GM12878 (cell line): ENCODE results near the gene SCN5A. TPM values are rescaled to one million over a fixed set of nuclear protein-coding genes. Genes with fewer than 3 reads are reported as not detected.

Experiments used
- ATAC-seq: fragments of 200-7000 bp; cut with Tn5 transposase; 3 replicates; pipeline ENCODE4 v1.9.1; 2020; ENCODE audit warnings: mild to moderate bottlenecking, moderate library complexity
- BruUV-seq: library from RNA; stranded (reverse); fragments of 400-500 nt; replicated peaks from 2 replicates; lab custom pipeline; 2021; lab: Mats Ljungman, UMichigan
- CTCF ChIA-PET: fragments of 300-600 bp; sonication (Branson Sonifier 250); formaldehyde crosslinking; extraction: SDS; loops from one replicate; lab custom pipeline; 2021; ENCODE audit warnings: inconsistent platforms; lab: Yijun Ruan, JAX
- POLR2A ChIA-PET: fragments of 350-600 bp; formaldehyde crosslinking; extraction: SDS; loops from one replicate; lab custom pipeline; 2021; ENCODE audit warnings: inconsistent platforms; lab: Charles Lee
- RAD21 ChIA-PET: fragments of 300-600 bp; sonication (Branson Sonifier 250); formaldehyde crosslinking; loops from one replicate; lab custom pipeline; 2023; ENCODE audit warnings: antibody characterized with exemption; ENCODE audit not compliant: unreplicated experiment; lab: Charles Lee
- SMC1A ChIA-PET: fragments of 300-600 bp; sonication (Branson Sonifier 250); formaldehyde crosslinking; loops from one replicate; lab custom pipeline; 2023; ENCODE audit not compliant: unreplicated experiment, uncharacterized antibody; lab: Charles Lee
- DNase-seq: peaks from one replicate; pipeline ENCODE4 v3.0.0-alpha.2; 2011; ENCODE audit warnings: low read depth, low spot score
- FAIRE-seq: peaks from 3 replicates; lab custom pipeline; 2011; peaks lifted over from hg19 to GRCh38; lab: Jason Lieb, UNC
- H2AFZ ChIP-seq: 2 replicates; pipeline ENCODE4 v1.6.0; 2011; ENCODE audit warnings: low read depth, low read length, control low read depth; ENCODE audit not compliant: control insufficient read depth
- H3K27ac ChIP-seq: 2 replicates; pipeline ENCODE4 v1.5.1; 2011; ENCODE audit warnings: control low read depth; ENCODE audit not compliant: control insufficient read depth, insufficient read depth
- H3K27me3 ChIP-seq, 2 experiments: replicated peaks in 1 of 2; 2 replicates each; pipeline versions ENCODE4 v1.6.0 to v1.6.1; 2011; ENCODE audit warnings: low read length in 1 of 2; ENCODE audit not compliant: control insufficient read depth in 2 of 2, insufficient read depth in 2 of 2
- H3K36me3 ChIP-seq, 2 experiments: 2 replicates each; pipeline ENCODE4 v1.5.1; 2011; ENCODE audit warnings: low read length in 1 of 2; ENCODE audit not compliant: control insufficient read depth in 2 of 2, insufficient read depth in 2 of 2
- H3K4me1 ChIP-seq: 2 replicates; pipeline ENCODE4 v1.6.1; 2011; ENCODE audit warnings: mild to moderate bottlenecking, low read length, moderate library complexity, mixed read lengths; ENCODE audit not compliant: control insufficient read depth, insufficient read depth
- H3K4me2 ChIP-seq: 2 replicates; pipeline ENCODE4 v1.6.0; 2011; ENCODE audit warnings: control low read depth; ENCODE audit not compliant: control insufficient read depth, insufficient read depth
- H3K4me3 ChIP-seq: fragments of 200-600 bp; sonication (generic); 2 replicates; pipeline ENCODE4 v1.5.1; 2016
- H3K79me2 ChIP-seq: 2 replicates; pipeline ENCODE4 v1.6.0; 2011; ENCODE audit warnings: low read length; ENCODE audit not compliant: control insufficient read depth, insufficient read depth
- H3K9ac ChIP-seq: 2 replicates; pipeline ENCODE4 v1.8.0; 2011; ENCODE audit warnings: low read length, control low read depth, mixed read lengths; ENCODE audit not compliant: control insufficient read depth, insufficient read depth
- H3K9me3 ChIP-seq: replicated peaks from 3 replicates; pipeline ENCODE4 v1.5.1; 2011; ENCODE audit warnings: mild to moderate bottlenecking, low read length; ENCODE audit not compliant: control insufficient read depth, insufficient read depth
- H4K20me1 ChIP-seq: 2 replicates; pipeline ENCODE4 v1.6.0; 2011; ENCODE audit not compliant: control insufficient read depth, insufficient read depth
- CBX3 ChIP-seq: fragments of 200-600 bp; sonication (generic); IDR thresholded peaks from 2 replicates; pipeline ENCODE4 v1.6.1; 2016; ENCODE audit warnings: low read depth, borderline replicate concordance
- DPF2 ChIP-seq: fragments of 450-650 bp; IDR thresholded peaks from 2 replicates; pipeline ENCODE4 v1.6.1; 2017; ENCODE audit warnings: mild to moderate bottlenecking
- EP300 ChIP-seq, 2 experiments: fragments of 150-350 bp in 1 of 2; IDR thresholded peaks; 2 replicates each; pipeline ENCODE4 v1.6.1; 2011 to 2012; ENCODE audit warnings: low read depth in 2 of 2, low read length in 2 of 2, borderline replicate concordance in 1 of 2, improper control_type of control experiment in 1 of 2, inconsistent platforms in 1 of 2; ENCODE audit not compliant: control insufficient read depth in 1 of 2
- FOXM1 ChIP-seq: IDR thresholded peaks from 2 replicates; pipeline ENCODE4 v1.6.1; 2012; ENCODE audit warnings: low read depth, mild to moderate bottlenecking, inconsistent platforms, low read length, moderate library complexity
- HDGF ChIP-seq: fragments of 450-650 bp; IDR thresholded peaks from 2 replicates; pipeline ENCODE4 v1.6.1; 2016; ENCODE audit warnings: antibody characterized with exemption
- IKZF1 ChIP-seq: fragments of 450-650 bp; conservative IDR thresholded peaks from 2 replicates; pipeline ENCODE4 v1.6.1; 2017; ENCODE audit warnings: antibody characterized with exemption, mild to moderate bottlenecking
- MYB ChIP-seq: fragments of 150-350 bp; IDR thresholded peaks from 2 replicates; pipeline ENCODE4 v1.6.1; 2014; ENCODE audit warnings: mild to moderate bottlenecking, low read depth, low read length, borderline replicate concordance
- RBBP5 ChIP-seq: fragments of 200-600 bp; sonication (generic); conservative IDR thresholded peaks from 2 replicates; pipeline ENCODE4 v1.6.1; 2016
- ZBED1 ChIP-seq: IDR thresholded peaks from 2 replicates; pipeline ENCODE4 v1.6.1; 2016; ENCODE audit warnings: borderline replicate concordance
- in situ Hi-C: fragments of 300-500 bp; cut with MboI; formaldehyde crosslinking; loops from 9 replicates; pipeline ENCODE4 v1.14.3; 2018; ENCODE audit warnings: mixed read lengths
- intact Hi-C: fragments of 100-400 bp; cut with micrococcal nuclease; formaldehyde crosslinking; loops from one replicate; pipeline ENCODE4 v1.14.2; 2022; ENCODE audit not compliant: unreplicated experiment
- polyA plus RNA-seq, 11 experiments: library from polyadenylated mRNA; depleted of rRNA in 4 of 11; unstranded in 6 of 11; stranded (reverse) in 5 of 11; fragments of >200 nt; fragmentation: Nextera tagmentation in 4 of 11; fragmentation: Illumina TruSeq in 1 of 11; extraction: Ambion mirVana in 4 of 11; extraction: Trizol in 1 of 11; gene quantifications; 1 replicate in 1 of 11; 2 replicates in 10 of 11; pipeline versions ENCODE4 v1.2.1 to v1.2.3, GENCODE V29; 2011 to 2016; ENCODE audit warnings: inconsistent platforms in 2 of 11, missing spikeins in 2 of 11, low read depth in 1 of 11
- total RNA-seq, 4 experiments: library from RNA; depleted of rRNA in 3 of 4; stranded (reverse); fragments of >200 nt in 3 of 4; fragmentation: Illumina TruSeq in 1 of 4; extraction: Trizol in 1 of 4; gene quantifications; 2 replicates each; pipeline versions ENCODE4 v1.2.1 to v1.2.3, GENCODE V29; 2013 to 2021
- TF ChIP-seq, protein P1 (sequence below): fragments of 450-650 bp; IDR thresholded peaks from 2 replicates; pipeline ENCODE4 v1.6.1; 2018; ENCODE audit warnings: borderline replicate concordance, mild to moderate bottlenecking; ENCODE audit not compliant: partially characterized antibody
- TF ChIP-seq, protein P2 (sequence below): IDR thresholded peaks from 2 replicates; pipeline ENCODE4 v1.6.1; 2012; ENCODE audit warnings: low read depth, low read length, improper control_type of control experiment
- TF ChIP-seq, protein P3 (sequence below): IDR thresholded peaks from 2 replicates; pipeline ENCODE4 v1.6.1; 2012; ENCODE audit warnings: improper control_type of control experiment, low read depth, low read length; ENCODE audit not compliant: insufficient replicate concordance

The SCN5A gene
- total and polyA plus RNA-seq, 10 of the 15 experiments (the other 5 are each of a cell fraction or from before 2014, with no cell fraction given) = not detected

DNA sequence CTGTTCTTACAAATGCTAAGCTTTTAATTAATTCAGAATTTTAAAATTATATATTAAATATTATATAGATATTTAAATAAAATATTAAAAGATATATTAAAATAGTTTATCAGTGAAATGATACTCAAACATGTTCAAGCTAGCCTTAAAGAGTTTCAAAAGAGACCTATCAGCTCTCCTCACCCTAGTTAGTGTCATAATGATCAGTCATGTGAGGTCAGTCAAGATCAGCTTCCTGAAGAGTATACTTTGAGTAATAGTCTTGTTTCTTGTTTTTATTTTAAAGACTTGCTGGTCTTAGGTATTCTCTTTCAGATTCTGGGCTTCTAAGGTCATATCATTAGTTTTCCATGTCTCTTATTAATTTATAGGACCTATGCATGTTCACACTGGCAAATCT, 138.9 kb downstream of the SCN5A start:
- POLR2A ChIA-PET = no interaction called here
- Histone ChIP-seq H3K9ac (no peak overlapping the region), H3K36me3 (peaks cover 2 to 10% of the 10 kb centered on the region in 2 experiments), H3K4me2 (no peak overlapping the region), H3K27ac (no peak overlapping the region), H2AFZ (no peak overlapping the region), H4K20me1 (no peaks in the 10 kb centered on the region), H3K9me3 (no peaks in the 10 kb centered on the region), H3K4me1 (peaks cover 3% of the 10 kb centered on the region; the same call in 1 of the 2 replicates), H3K27me3 (no peaks in the 10 kb centered on the region), H3K4me3 (no peak overlapping the region), H3K79me2 (no peaks in the 10 kb centered on the region)
- TF ChIP-seq, protein P1, sequence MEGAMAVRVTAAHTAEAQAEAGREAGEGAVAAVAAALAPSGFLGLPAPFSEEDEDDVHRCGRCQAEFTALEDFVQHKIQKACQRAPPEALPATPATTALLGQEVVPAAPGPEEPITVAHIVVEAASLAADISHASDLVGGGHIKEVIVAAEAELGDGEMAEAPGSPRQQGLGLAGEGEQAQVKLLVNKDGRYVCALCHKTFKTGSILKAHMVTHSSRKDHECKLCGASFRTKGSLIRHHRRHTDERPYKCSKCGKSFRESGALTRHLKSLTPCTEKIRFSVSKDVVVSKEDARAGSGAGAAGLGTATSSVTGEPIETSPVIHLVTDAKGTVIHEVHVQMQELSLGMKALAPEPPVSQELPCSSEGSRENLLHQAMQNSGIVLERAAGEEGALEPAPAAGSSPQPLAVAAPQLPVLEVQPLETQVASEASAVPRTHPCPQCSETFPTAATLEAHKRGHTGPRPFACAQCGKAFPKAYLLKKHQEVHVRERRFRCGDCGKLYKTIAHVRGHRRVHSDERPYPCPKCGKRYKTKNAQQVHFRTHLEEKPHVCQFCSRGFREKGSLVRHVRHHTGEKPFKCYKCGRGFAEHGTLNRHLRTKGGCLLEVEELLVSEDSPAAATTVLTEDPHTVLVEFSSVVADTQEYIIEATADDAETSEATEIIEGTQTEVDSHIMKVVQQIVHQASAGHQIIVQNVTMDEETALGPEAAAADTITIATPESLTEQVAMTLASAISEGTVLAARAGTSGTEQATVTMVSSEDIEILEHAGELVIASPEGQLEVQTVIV = no peak
- TF ChIP-seq, protein P2, sequence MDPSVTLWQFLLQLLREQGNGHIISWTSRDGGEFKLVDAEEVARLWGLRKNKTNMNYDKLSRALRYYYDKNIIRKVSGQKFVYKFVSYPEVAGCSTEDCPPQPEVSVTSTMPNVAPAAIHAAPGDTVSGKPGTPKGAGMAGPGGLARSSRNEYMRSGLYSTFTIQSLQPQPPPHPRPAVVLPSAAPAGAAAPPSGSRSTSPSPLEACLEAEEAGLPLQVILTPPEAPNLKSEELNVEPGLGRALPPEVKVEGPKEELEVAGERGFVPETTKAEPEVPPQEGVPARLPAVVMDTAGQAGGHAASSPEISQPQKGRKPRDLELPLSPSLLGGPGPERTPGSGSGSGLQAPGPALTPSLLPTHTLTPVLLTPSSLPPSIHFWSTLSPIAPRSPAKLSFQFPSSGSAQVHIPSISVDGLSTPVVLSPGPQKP = no peak
- TF ChIP-seq, protein P3, sequence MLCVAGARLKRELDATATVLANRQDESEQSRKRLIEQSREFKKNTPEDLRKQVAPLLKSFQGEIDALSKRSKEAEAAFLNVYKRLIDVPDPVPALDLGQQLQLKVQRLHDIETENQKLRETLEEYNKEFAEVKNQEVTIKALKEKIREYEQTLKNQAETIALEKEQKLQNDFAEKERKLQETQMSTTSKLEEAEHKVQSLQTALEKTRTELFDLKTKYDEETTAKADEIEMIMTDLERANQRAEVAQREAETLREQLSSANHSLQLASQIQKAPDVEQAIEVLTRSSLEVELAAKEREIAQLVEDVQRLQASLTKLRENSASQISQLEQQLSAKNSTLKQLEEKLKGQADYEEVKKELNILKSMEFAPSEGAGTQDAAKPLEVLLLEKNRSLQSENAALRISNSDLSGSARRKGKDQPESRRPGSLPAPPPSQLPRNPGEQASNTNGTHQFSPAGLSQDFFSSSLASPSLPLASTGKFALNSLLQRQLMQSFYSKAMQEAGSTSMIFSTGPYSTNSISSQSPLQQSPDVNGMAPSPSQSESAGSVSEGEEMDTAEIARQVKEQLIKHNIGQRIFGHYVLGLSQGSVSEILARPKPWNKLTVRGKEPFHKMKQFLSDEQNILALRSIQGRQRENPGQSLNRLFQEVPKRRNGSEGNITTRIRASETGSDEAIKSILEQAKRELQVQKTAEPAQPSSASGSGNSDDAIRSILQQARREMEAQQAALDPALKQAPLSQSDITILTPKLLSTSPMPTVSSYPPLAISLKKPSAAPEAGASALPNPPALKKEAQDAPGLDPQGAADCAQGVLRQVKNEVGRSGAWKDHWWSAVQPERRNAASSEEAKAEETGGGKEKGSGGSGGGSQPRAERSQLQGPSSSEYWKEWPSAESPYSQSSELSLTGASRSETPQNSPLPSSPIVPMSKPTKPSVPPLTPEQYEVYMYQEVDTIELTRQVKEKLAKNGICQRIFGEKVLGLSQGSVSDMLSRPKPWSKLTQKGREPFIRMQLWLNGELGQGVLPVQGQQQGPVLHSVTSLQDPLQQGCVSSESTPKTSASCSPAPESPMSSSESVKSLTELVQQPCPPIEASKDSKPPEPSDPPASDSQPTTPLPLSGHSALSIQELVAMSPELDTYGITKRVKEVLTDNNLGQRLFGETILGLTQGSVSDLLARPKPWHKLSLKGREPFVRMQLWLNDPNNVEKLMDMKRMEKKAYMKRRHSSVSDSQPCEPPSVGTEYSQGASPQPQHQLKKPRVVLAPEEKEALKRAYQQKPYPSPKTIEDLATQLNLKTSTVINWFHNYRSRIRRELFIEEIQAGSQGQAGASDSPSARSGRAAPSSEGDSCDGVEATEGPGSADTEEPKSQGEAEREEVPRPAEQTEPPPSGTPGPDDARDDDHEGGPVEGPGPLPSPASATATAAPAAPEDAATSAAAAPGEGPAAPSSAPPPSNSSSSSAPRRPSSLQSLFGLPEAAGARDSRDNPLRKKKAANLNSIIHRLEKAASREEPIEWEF = no peak
- no peak for TF ChIP-seq HDGF
- no peak for TF ChIP-seq IKZF1
- no peak for TF ChIP-seq MYB
- no peak for TF ChIP-seq CBX3
- no peak for TF ChIP-seq DPF2
- TF ChIP-seq RBBP5 = no peak
- TF ChIP-seq FOXM1 = no peak
- TF ChIP-seq ZBED1 = no peak
- TF ChIP-seq EP300 (IDR thresholded peaks at IDR 0.05; ENCODE audit: borderline replicate concordance in 1 of 2, control insufficient read depth in 1 of 2, low read depth in 2 of 2, low read length in 2 of 2) = no peak
- intact Hi-C loops = no loop called here
- FAIRE-seq = no peak
- BruUV-seq = no TSS peak
- RAD21 ChIA-PET = interaction anchor here (1.0 to 1.2 kb wide), 2 partner anchors 11 to 14 kb away, joined by 5 to 7 read pairs; partner anchors contain the start of gene EXOG
- ATAC-seq = no peak
- CTCF ChIA-PET = interaction anchor here (1.0 to 8.6 kb wide), 5 partner anchors 9 to 490 kb away, joined by 3 to 120 read pairs (median 4); partner anchors contain the start of gene EXOG
- no peak for DNase-seq
- SMC1A ChIA-PET = interaction anchor here (3.1 kb wide), 1 partner anchor 10 kb away, joined by 21 read pairs; no protein-coding TSS in a partner anchor
- in situ Hi-C loops = no loop called here
